ENCODE measurements around the gene COPG1. TPM values are rescaled to one million over a fixed set of nuclear protein-coding genes. Genes with fewer than 3 reads are reported as not detected.

The COPG1 gene
- total and polyA plus RNA-seq, 2 of the 13 experiments (the other 11 are each of a cell fraction or from before 2014, with no cell fraction given) = 98.6 to 166 TPM

DNA sequence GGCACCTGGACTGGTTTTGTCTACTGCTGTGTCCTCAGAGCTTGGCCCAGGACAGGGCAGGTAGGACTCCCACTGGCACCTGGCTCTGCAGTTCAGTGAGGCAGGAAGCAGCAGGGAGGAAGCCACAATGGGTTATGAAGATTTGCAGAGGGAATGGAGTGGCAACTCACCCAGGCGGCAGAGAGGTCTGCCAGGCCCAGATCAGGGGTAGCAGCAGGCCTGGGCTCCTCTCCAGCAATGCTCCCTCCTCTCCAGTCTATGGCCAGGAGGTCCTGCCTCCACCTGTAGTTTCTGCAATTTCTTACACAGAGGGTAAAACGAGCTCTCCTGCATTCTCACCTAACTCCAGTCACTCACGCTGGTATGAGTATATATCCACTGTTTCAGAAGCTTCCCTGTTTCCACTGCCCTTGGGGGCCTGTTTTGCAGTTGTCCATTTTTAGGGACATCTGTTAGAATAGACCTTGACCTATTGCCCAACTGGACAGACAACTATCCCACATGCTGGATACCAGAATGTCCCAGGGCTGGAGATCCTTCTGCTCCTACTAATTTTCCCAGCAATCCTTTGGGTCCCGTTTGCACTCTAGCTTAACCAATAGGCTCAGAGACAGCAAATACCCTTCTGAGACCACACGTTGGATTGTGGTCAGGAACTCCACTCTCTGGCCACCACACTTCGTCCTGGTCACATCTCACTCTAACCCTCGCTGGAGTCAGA lies 64.4 kb downstream of the COPG1 start (continued):
- TF ChIP-seq, protein P1, sequence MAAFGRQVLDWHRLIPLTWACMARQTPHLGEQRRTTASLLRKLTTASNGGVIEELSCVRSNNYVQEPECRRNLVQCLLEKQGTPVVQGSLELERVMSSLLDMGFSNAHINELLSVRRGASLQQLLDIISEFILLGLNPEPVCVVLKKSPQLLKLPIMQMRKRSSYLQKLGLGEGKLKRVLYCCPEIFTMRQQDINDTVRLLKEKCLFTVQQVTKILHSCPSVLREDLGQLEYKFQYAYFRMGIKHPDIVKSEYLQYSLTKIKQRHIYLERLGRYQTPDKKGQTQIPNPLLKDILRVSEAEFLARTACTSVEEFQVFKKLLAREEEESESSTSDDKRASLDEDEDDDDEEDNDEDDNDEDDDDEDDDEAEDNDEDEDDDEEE (CRISPR knock-in tag; IDR thresholded peaks at IDR 0.05) = 0 out of 2 replicates have a peak, but pooled peaks have one; percentile 22
- TF ChIP-seq, protein P2, sequence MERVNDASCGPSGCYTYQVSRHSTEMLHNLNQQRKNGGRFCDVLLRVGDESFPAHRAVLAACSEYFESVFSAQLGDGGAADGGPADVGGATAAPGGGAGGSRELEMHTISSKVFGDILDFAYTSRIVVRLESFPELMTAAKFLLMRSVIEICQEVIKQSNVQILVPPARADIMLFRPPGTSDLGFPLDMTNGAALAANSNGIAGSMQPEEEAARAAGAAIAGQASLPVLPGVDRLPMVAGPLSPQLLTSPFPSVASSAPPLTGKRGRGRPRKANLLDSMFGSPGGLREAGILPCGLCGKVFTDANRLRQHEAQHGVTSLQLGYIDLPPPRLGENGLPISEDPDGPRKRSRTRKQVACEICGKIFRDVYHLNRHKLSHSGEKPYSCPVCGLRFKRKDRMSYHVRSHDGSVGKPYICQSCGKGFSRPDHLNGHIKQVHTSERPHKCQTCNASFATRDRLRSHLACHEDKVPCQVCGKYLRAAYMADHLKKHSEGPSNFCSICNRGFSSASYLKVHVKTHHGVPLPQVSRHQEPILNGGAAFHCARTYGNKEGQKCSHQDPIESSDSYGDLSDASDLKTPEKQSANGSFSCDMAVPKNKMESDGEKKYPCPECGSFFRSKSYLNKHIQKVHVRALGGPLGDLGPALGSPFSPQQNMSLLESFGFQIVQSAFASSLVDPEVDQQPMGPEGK (CRISPR knock-in tag; IDR thresholded peaks at IDR 0.05) = peak; percentile 48
- TF ChIP-seq, protein P3, sequence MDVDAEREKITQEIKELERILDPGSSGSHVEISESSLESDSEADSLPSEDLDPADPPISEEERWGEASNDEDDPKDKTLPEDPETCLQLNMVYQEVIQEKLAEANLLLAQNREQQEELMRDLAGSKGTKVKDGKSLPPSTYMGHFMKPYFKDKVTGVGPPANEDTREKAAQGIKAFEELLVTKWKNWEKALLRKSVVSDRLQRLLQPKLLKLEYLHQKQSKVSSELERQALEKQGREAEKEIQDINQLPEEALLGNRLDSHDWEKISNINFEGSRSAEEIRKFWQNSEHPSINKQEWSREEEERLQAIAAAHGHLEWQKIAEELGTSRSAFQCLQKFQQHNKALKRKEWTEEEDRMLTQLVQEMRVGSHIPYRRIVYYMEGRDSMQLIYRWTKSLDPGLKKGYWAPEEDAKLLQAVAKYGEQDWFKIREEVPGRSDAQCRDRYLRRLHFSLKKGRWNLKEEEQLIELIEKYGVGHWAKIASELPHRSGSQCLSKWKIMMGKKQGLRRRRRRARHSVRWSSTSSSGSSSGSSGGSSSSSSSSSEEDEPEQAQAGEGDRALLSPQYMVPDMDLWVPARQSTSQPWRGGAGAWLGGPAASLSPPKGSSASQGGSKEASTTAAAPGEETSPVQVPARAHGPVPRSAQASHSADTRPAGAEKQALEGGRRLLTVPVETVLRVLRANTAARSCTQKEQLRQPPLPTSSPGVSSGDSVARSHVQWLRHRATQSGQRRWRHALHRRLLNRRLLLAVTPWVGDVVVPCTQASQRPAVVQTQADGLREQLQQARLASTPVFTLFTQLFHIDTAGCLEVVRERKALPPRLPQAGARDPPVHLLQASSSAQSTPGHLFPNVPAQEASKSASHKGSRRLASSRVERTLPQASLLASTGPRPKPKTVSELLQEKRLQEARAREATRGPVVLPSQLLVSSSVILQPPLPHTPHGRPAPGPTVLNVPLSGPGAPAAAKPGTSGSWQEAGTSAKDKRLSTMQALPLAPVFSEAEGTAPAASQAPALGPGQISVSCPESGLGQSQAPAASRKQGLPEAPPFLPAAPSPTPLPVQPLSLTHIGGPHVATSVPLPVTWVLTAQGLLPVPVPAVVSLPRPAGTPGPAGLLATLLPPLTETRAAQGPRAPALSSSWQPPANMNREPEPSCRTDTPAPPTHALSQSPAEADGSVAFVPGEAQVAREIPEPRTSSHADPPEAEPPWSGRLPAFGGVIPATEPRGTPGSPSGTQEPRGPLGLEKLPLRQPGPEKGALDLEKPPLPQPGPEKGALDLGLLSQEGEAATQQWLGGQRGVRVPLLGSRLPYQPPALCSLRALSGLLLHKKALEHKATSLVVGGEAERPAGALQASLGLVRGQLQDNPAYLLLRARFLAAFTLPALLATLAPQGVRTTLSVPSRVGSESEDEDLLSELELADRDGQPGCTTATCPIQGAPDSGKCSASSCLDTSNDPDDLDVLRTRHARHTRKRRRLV (CRISPR knock-in tag; IDR thresholded peaks at IDR 0.05) = peak; percentile 18; the same call in 1 of the 2 replicates
- TF ChIP-seq NONO (IDR thresholded peaks at IDR 0.05) (no peak), NONO (CRISPR knock-in tag; conservative IDR thresholded peaks at IDR 0.05) (peak; percentile 13; the same call in 1 of the 2 replicates), PPARG (CRISPR knock-in tag; conservative IDR thresholded peaks at IDR 0.05) (peak; percentile 75), ZNF572 (CRISPR knock-in tag; IDR thresholded peaks at IDR 0.05) (no peak), HNF4G (IDR thresholded peaks at IDR 0.05; ENCODE audit: borderline replicate concordance, low read depth, low read length) (peak; percentile 72; the same call in 1 of the 2 replicates), HNF4G (CRISPR knock-in tag; IDR thresholded peaks at IDR 0.05; ENCODE audit: borderline replicate concordance, low read depth) (no peak), EHMT2 (IDR thresholded peaks at IDR 0.05; ENCODE audit: borderline replicate concordance, low read depth, low read length) (no peak), RCOR2 (CRISPR knock-in tag; IDR thresholded peaks at IDR 0.05) (no peak), ZNF143 (CRISPR knock-in tag; IDR thresholded peaks at IDR 0.05) (peak; percentile 77), SAFB2 (CRISPR knock-in tag; IDR thresholded peaks at IDR 0.05; ENCODE audit: borderline replicate concordance, low read depth) (0 out of 2 replicates have a peak, but pooled peaks have one; percentile 28), ZNF101 (CRISPR knock-in tag; IDR thresholded peaks at IDR 0.05; ENCODE audit: borderline replicate concordance, low read depth) (no peak), ZNF652 (CRISPR knock-in tag; IDR thresholded peaks at IDR 0.05; ENCODE audit: borderline replicate concordance, low read depth) (no peak)
- TF ChIP-seq, protein P4, sequence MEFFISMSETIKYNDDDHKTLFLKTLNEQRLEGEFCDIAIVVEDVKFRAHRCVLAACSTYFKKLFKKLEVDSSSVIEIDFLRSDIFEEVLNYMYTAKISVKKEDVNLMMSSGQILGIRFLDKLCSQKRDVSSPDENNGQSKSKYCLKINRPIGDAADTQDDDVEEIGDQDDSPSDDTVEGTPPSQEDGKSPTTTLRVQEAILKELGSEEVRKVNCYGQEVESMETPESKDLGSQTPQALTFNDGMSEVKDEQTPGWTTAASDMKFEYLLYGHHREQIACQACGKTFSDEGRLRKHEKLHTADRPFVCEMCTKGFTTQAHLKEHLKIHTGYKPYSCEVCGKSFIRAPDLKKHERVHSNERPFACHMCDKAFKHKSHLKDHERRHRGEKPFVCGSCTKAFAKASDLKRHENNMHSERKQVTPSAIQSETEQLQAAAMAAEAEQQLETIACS (CRISPR knock-in tag; IDR thresholded peaks at IDR 0.05) = no peak
- TF ChIP-seq, protein P5, sequence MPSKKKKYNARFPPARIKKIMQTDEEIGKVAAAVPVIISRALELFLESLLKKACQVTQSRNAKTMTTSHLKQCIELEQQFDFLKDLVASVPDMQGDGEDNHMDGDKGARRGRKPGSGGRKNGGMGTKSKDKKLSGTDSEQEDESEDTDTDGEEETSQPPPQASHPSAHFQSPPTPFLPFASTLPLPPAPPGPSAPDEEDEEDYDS (CRISPR knock-in tag; IDR thresholded peaks at IDR 0.05) = peak; percentile 56
- TF ChIP-seq, protein P6, sequence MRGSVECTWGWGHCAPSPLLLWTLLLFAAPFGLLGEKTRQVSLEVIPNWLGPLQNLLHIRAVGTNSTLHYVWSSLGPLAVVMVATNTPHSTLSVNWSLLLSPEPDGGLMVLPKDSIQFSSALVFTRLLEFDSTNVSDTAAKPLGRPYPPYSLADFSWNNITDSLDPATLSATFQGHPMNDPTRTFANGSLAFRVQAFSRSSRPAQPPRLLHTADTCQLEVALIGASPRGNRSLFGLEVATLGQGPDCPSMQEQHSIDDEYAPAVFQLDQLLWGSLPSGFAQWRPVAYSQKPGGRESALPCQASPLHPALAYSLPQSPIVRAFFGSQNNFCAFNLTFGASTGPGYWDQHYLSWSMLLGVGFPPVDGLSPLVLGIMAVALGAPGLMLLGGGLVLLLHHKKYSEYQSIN (CRISPR knock-in tag; IDR thresholded peaks at IDR 0.05; ENCODE audit: borderline replicate concordance) = no peak
